H1 (cell line): ENCODE measurements around the gene SMIM38. TPM values are rescaled to one million over a fixed set of nuclear protein-coding genes. Genes with fewer than 3 reads are reported as not detected.

Experiments used
- CTCF ChIA-PET: fragments of 300-600 bp; sonication (Branson Sonifier 250); formaldehyde crosslinking; loops from one replicate; lab custom pipeline; 2021; ENCODE audit not compliant: partially characterized antibody; lab: Charles Lee
- POLR2A ChIA-PET: fragments of 300-600 bp; sonication (Branson Sonifier 250); formaldehyde crosslinking; loops from one replicate; lab custom pipeline; 2021; ENCODE audit warnings: inconsistent platforms; ENCODE audit not compliant: partially characterized antibody; lab: Charles Lee
- DNase-seq, 2 experiments: peaks; one replicate each; pipeline versions ENCODE4 v3.0.0 to v3.0.0-alpha.2; 2010 to 2022; ENCODE audit warnings: low spot score in 2 of 2, low read depth in 1 of 2, mixed read lengths in 1 of 2
- FAIRE-seq: peaks from 2 replicates; lab custom pipeline; 2011; peaks lifted over from hg19 to GRCh38; lab: Jason Lieb, UNC
- H2AFZ ChIP-seq: 2 replicates; pipeline ENCODE4 v1.8.1; 2012; ENCODE audit warnings: low read length, inconsistent platforms
- H2AK5ac ChIP-seq: 2 replicates; pipeline ENCODE4 v1.6.1; 2013; ENCODE audit warnings: low read depth, low read length
- H2BK120ac ChIP-seq: replicated peaks from 2 replicates; pipeline ENCODE3; 2013; ENCODE audit warnings: low read depth, low read length, inconsistent platforms
- H2BK12ac ChIP-seq: 2 replicates; pipeline ENCODE4 v1.6.1; 2013; ENCODE audit warnings: low read depth, low read length
- H2BK15ac ChIP-seq: 2 replicates; pipeline ENCODE4 v1.6.1; 2013; ENCODE audit warnings: low read length
- H2BK20ac ChIP-seq: 2 replicates; pipeline ENCODE4 v1.6.1; 2013; ENCODE audit warnings: low read length
- H2BK5ac ChIP-seq: 2 replicates; pipeline ENCODE4 v1.6.1; 2013; ENCODE audit warnings: low read depth, low read length
- H3K14ac ChIP-seq: 2 replicates; pipeline ENCODE4 v1.6.1; 2013; ENCODE audit warnings: inconsistent platforms; ENCODE audit not compliant: insufficient read length
- H3K18ac ChIP-seq: 2 replicates; pipeline ENCODE4 v1.6.1; 2013; ENCODE audit warnings: low read length; ENCODE audit errors: extremely low read depth
- H3K23ac ChIP-seq: 2 replicates; pipeline ENCODE4 v1.6.1; 2013; ENCODE audit warnings: inconsistent platforms; ENCODE audit not compliant: insufficient read length
- H3K23me2 ChIP-seq: 2 replicates; pipeline ENCODE4 v1.6.1; 2013; ENCODE audit warnings: low read depth, low read length
- H3K27ac ChIP-seq: 2 replicates; pipeline ENCODE4 v1.6.1; 2011; ENCODE audit warnings: low read depth, low read length, inconsistent platforms
- H3K27me3 ChIP-seq, 4 experiments: replicated peaks in 1 of 4; 1 replicate in 1 of 4; 2 replicates in 3 of 4; pipeline versions ENCODE4 v1.6.1 to v1.8.1; 2011 to 2013; ENCODE audit warnings: low read length in 3 of 4, mild to moderate bottlenecking in 3 of 4, inconsistent platforms in 2 of 4, mixed read lengths in 2 of 4, moderate library complexity in 1 of 4; ENCODE audit not compliant: control insufficient read depth in 3 of 4, insufficient read depth in 3 of 4; ENCODE audit errors: extremely low read depth in 1 of 4
- H3K36me3 ChIP-seq, 4 experiments: 2 replicates each; pipeline versions ENCODE4 v1.6.1 to v1.8.1; 2011 to 2013; ENCODE audit warnings: mild to moderate bottlenecking in 4 of 4, low read length in 3 of 4, moderate library complexity in 2 of 4, control low read depth in 1 of 4, inconsistent platforms in 1 of 4; ENCODE audit not compliant: insufficient read depth in 4 of 4, control insufficient read depth in 2 of 4
- H3K4ac ChIP-seq: replicated peaks from 2 replicates; pipeline ENCODE3; 2013; ENCODE audit warnings: low read length, low read depth, mixed read lengths, inconsistent platforms; ENCODE audit not compliant: insufficient read length
- H3K4me1 ChIP-seq, 4 experiments: replicated peaks in 1 of 4; 1 replicate in 1 of 4; 2 replicates in 3 of 4; pipeline versions ENCODE4 v1.6.1 to v1.8.1; 2011 to 2013; ENCODE audit warnings: low read length in 3 of 4, inconsistent platforms in 2 of 4, mixed read lengths in 1 of 4; ENCODE audit not compliant: insufficient read depth in 4 of 4, control insufficient read depth in 3 of 4
- H3K4me2 ChIP-seq, 2 experiments: 2 replicates each; pipeline versions ENCODE4 v1.6.1 to v1.8.1; 2011 to 2013; ENCODE audit warnings: low read depth in 2 of 2, low read length in 2 of 2, control low read depth in 1 of 2, inconsistent platforms in 1 of 2, mild to moderate bottlenecking in 1 of 2; ENCODE audit not compliant: insufficient read depth in 1 of 2
- H3K4me3 ChIP-seq, 4 experiments: fragments of 200-600, 300-600 bp in 1 of 4; sonication (generic), shearing (Covaris generic), sonication (Bioruptor Twin) in 1 of 4; 2 replicates each; pipeline versions ENCODE4 v1.5.1 to v1.8.1; 2011 to 2016; ENCODE audit warnings: low read length in 4 of 4, low read depth in 3 of 4, control low read depth in 2 of 4, inconsistent platforms in 2 of 4, mild to moderate bottlenecking in 2 of 4, mixed read lengths in 1 of 4, moderate library complexity in 1 of 4; ENCODE audit not compliant: insufficient read depth in 2 of 4; ENCODE audit errors: extremely low read depth in 1 of 4
- H3K56ac ChIP-seq: replicated peaks from 2 replicates; pipeline ENCODE3; 2013; ENCODE audit warnings: low read depth, mild to moderate bottlenecking, mixed read lengths, low read length, inconsistent platforms; ENCODE audit not compliant: insufficient read length
- H3K79me1 ChIP-seq: 2 replicates; pipeline ENCODE4 v1.6.1; 2013; ENCODE audit warnings: low read depth, low read length, control low read depth
- H3K79me2 ChIP-seq, 2 experiments: 2 replicates each; pipeline versions ENCODE4 v1.6.1 to v1.8.1; 2012 to 2013; ENCODE audit warnings: low read length in 2 of 2, mild to moderate bottlenecking in 2 of 2, inconsistent platforms in 1 of 2; ENCODE audit not compliant: insufficient read depth in 2 of 2, control insufficient read depth in 1 of 2
- H3K9ac ChIP-seq, 4 experiments: replicated peaks in 1 of 4; 1 replicate in 1 of 4; 2 replicates in 3 of 4; pipeline versions ENCODE4 v1.6.1 to v1.8.1; 2011 to 2013; ENCODE audit warnings: low read depth in 3 of 4, low read length in 3 of 4, control low read depth in 2 of 4, mild to moderate bottlenecking in 2 of 4, moderate library complexity in 2 of 4, inconsistent platforms in 1 of 4; ENCODE audit errors: extremely low read depth in 1 of 4
- H3K9me3 ChIP-seq, 2 experiments: 2 replicates each; pipeline versions ENCODE4 v1.6.1 to v1.8.1; 2012 to 2013; ENCODE audit warnings: mild to moderate bottlenecking in 2 of 2, moderate library complexity in 2 of 2, control low read depth in 1 of 2, inconsistent platforms in 1 of 2, low read depth in 1 of 2, low read length in 1 of 2, mixed read lengths in 1 of 2; ENCODE audit not compliant: insufficient read depth in 2 of 2
- H4K20me1 ChIP-seq, 2 experiments: replicated peaks in 1 of 2; 2 replicates each; pipeline versions ENCODE3 to v1.8.1; 2011 to 2013; ENCODE audit warnings: inconsistent platforms in 2 of 2, low read length in 2 of 2, mild to moderate bottlenecking in 1 of 2; ENCODE audit not compliant: insufficient read depth in 2 of 2, control insufficient read depth in 1 of 2
- H4K5ac ChIP-seq: 2 replicates; pipeline ENCODE4 v1.6.1; 2013; ENCODE audit warnings: low read length, low read depth, mixed read lengths, inconsistent platforms; ENCODE audit not compliant: insufficient read length
- H4K8ac ChIP-seq: 2 replicates; pipeline ENCODE4 v1.8.0; 2013; ENCODE audit warnings: mild to moderate bottlenecking, moderate library complexity, low read length, inconsistent platforms; ENCODE audit not compliant: insufficient read depth; ENCODE audit errors: extremely low read depth
- H4K91ac ChIP-seq: replicated peaks from 2 replicates; pipeline ENCODE3; 2013; ENCODE audit warnings: low read length, mixed read lengths, inconsistent platforms; ENCODE audit not compliant: insufficient read length
- BCL11A ChIP-seq, 2 experiments: IDR thresholded peaks; one replicate each; pipeline ENCODE4 v1.6.1; 2011; ENCODE audit warnings: low read depth in 2 of 2, low read length in 2 of 2, mild to moderate bottlenecking in 2 of 2
- CTBP2 ChIP-seq: IDR thresholded peaks from 2 replicates; pipeline ENCODE4 v1.7.0; 2011; ENCODE audit warnings: borderline replicate concordance, mild to moderate bottlenecking, moderate library complexity, mixed read lengths, low read length; ENCODE audit not compliant: insufficient read depth, insufficient read length
- EP300 ChIP-seq, 2 experiments: IDR thresholded peaks; 1 replicate in 1 of 2; 2 replicates in 1 of 2; pipeline ENCODE4 v1.6.1; 2011 to 2012; ENCODE audit warnings: low read depth in 2 of 2, low read length in 2 of 2, mild to moderate bottlenecking in 2 of 2, borderline replicate concordance in 1 of 2, inconsistent platforms in 1 of 2, moderate library complexity in 1 of 2
- JUND ChIP-seq: IDR thresholded peaks from 2 replicates; pipeline ENCODE4 v1.6.1; 2011; ENCODE audit warnings: mild to moderate bottlenecking, improper control_type of control experiment, low read length
- MAFK ChIP-seq: IDR thresholded peaks from 2 replicates; pipeline ENCODE4 v1.6.1; 2012; ENCODE audit warnings: low read depth, mild to moderate bottlenecking, improper control_type of control experiment, low read length
- SP1 ChIP-seq: IDR thresholded peaks from 2 replicates; pipeline ENCODE4 v1.6.1; 2011; ENCODE audit warnings: low read depth, low read length
- YY1 ChIP-seq: IDR thresholded peaks from 2 replicates; pipeline ENCODE4 v1.6.1; 2011; ENCODE audit warnings: low read depth, mild to moderate bottlenecking, low read length
- WGBS, 2 experiments: shearing (Covaris generic) in 1 of 2; methylation state at CpG; one replicate each; pipeline versions ENCODE4 v1.1.6 to v1.1.7; 2013 to 2015; ENCODE audit warnings: low lambda C conversion rate in 2 of 2, mixed read lengths in 2 of 2, inconsistent platforms in 1 of 2, low coverage in 1 of 2, missing lambda C conversion rate in 1 of 2; ENCODE audit not compliant: insufficient replicate concordance in 2 of 2, insufficient coverage in 1 of 2, insufficient read length in 1 of 2; ENCODE audit errors: extremely low coverage in 1 of 2, missing lambda C conversion rate in 1 of 2; 5-methylcytosine and 5-hydroxymethylcytosine counted together
- polyA plus RNA-seq, 7 experiments: library from polyadenylated mRNA; depleted of rRNA in 3 of 7; stranded (reverse) in 5 of 7; unstranded in 2 of 7; fragments of >200 nt in 5 of 7; fragments of 200-250 nt in 2 of 7; gene quantifications; 1 replicate in 5 of 7; 2 replicates in 1 of 7; 4 replicates in 1 of 7; pipeline versions ENCODE4 v1.2.1 to v1.2.3, GENCODE V29; 2011 to 2013; ENCODE audit warnings: missing spikeins in 2 of 7, mixed read lengths in 2 of 7
- total RNA-seq: library from RNA; stranded (reverse); fragmentation: NEBNext Ultra II Directional; extraction: Animal tissue kit (Norgen Biotek cat#: 25700); gene quantifications from 2 replicates; pipeline ENCODE4 v1.2.1, GENCODE V29; 2021
- TF ChIP-seq, protein P1 (sequence below), 3 experiments: IDR thresholded peaks; 1 replicate in 2 of 3; 2 replicates in 1 of 3; pipeline versions ENCODE4 v1.5.1 to v1.6.1; 2011; ENCODE audit warnings: low read length in 3 of 3, mild to moderate bottlenecking in 3 of 3, inconsistent platforms in 2 of 3, low read depth in 1 of 3, moderate library complexity in 1 of 3; ENCODE audit not compliant: insufficient read depth in 1 of 3; ENCODE audit errors: control extremely low read depth in 1 of 3

The SMIM38 gene
- total and polyA plus RNA-seq, 2 of the 8 experiments (the other 6 are each of a cell fraction or from before 2014, with no cell fraction given), result 0.17 to 0.20 TPM

DNA sequence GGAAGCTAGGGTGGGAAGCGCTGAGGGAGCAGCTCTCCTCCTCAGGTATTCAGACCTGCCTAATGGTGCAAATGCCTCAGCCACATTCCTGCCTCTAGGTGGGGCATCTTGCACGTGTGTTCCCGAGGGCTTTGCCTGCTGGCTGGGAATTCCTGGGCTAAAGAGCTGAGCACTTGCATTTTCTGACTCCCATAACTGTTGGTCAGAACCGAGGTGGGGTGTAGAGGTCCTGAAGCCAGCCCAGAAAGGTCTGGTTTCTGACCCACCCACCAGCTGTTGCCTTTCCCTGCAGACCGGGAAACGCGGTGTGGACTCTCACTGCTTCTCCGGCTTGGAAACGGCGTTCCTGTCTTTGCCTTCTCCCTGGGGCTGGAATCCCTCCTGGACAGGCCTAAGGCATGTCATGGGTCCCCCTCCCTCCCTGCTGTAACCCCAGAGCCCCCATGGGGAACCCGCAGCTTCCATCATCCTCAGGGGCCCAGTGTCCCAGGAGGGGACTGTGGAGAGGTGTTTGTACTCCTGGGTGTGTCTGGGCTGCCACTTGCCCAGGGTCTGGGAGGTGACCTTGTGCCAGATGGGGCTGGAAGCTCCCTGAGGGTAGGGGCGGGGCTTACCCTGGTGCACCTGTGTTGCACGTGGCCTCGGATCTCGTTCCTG is 24.0 kb upstream of the SMIM38 start:
- H3K4me1 ChIP-seq, result peaks cover 0 to 6% (median 2%) of the 10 kb centered on the region in 4 experiments; a peak in 4 of 7 replicates
- H2BK12ac ChIP-seq, result peak overlapping the region; percentile 97; the same call in 1 of the 2 replicates
- no peak overlapping the region for H3K23ac ChIP-seq
- POLR2A ChIA-PET, result interaction anchor here (1.3 to 3.0 kb wide), 3 partner anchors 10 to 506 kb away, joined by 3 to 13 read pairs (median 5); no protein-coding TSS in a partner anchor
- DNase-seq, result peak; percentile 81 to 89
- peak overlapping the region; percentile 79 for H3K18ac ChIP-seq
- no peak overlapping the region; the same call in 1 of the 2 replicates for H4K8ac ChIP-seq
- H3K14ac ChIP-seq, result no peak overlapping the region
- peaks cover 11 to 16% of the 10 kb centered on the region in 2 experiments for H3K9me3 ChIP-seq
- no peaks in the 10 kb centered on the region for H4K20me1 ChIP-seq
- no peak overlapping the region; the same call in 1 of the 2 replicates for H2AK5ac ChIP-seq
- no peak overlapping the region for H3K4me3 ChIP-seq
- H2BK15ac ChIP-seq, result 0 out of 2 replicates have a peak overlapping the region, but pooled peaks have one; percentile 81
- H3K4me2 ChIP-seq, result no peak overlapping the region
- H3K79me1 ChIP-seq, result no peaks in the 10 kb centered on the region
- H2BK20ac ChIP-seq, result peak overlapping the region; percentile 99
- no peaks in the 10 kb centered on the region for H3K36me3 ChIP-seq
- 62% methylated on average over 12 of the region's 15 CpGs; no CpG with 5 or more reads in 1 of the 2 experiments for WGBS, 2 experiments
- no peak overlapping the region for H3K27ac ChIP-seq
- peak overlapping the region; percentile 32 for H3K56ac ChIP-seq
- H3K23me2 ChIP-seq, result no peaks in the 10 kb centered on the region
- H3K9ac ChIP-seq, result no peak overlapping the region; a peak in 1 of 7 replicates
- CTCF ChIA-PET, result interaction anchor here (0.6 to 3.3 kb wide), 70 partner anchors 9 to 545 kb away, joined by 3 to 26 read pairs (median 5); partner anchors contain the start of genes MYEOV and SMIM38
- H3K27me3 ChIP-seq, result no peaks in the 10 kb centered on the region; a peak in 1 of 7 replicates
- H4K5ac ChIP-seq, result no peak overlapping the region
- H3K79me2 ChIP-seq, result no peaks in the 10 kb centered on the region
- H3K4ac ChIP-seq, result peak overlapping the region; percentile 95
- FAIRE-seq, result peak; percentile 80
- peak overlapping the region; percentile 91; the same call in 1 of the 2 replicates for H2BK5ac ChIP-seq
- H2BK120ac ChIP-seq, result peak overlapping the region; percentile 54
- peak overlapping the region; percentile 92 for H4K91ac ChIP-seq
- H2AFZ ChIP-seq, result peak overlapping the region; percentile 89; the same call in 1 of the 2 replicates
- TF ChIP-seq YY1 (peak; percentile 62; the same call in 1 of the 2 replicates), SP1 (0 out of 2 replicates have a peak, but pooled peaks have one; percentile 29), CTBP2 (peak; percentile 71), BCL11A (IDR thresholded peaks at IDR 0.05; ENCODE audit: low read depth in 2 of 2, low read length in 2 of 2) (no peak), EP300 (IDR thresholded peaks at IDR 0.05; ENCODE audit: borderline replicate concordance in 1 of 2, low read depth in 2 of 2, low read length in 2 of 2) (peak in 1 of 2 experiments; percentile 40; a peak in 1 of 3 replicates), JUND (peak; percentile 48), MAFK (peak; percentile 36; the same call in 1 of the 2 replicates)
- TF ChIP-seq, protein P1, sequence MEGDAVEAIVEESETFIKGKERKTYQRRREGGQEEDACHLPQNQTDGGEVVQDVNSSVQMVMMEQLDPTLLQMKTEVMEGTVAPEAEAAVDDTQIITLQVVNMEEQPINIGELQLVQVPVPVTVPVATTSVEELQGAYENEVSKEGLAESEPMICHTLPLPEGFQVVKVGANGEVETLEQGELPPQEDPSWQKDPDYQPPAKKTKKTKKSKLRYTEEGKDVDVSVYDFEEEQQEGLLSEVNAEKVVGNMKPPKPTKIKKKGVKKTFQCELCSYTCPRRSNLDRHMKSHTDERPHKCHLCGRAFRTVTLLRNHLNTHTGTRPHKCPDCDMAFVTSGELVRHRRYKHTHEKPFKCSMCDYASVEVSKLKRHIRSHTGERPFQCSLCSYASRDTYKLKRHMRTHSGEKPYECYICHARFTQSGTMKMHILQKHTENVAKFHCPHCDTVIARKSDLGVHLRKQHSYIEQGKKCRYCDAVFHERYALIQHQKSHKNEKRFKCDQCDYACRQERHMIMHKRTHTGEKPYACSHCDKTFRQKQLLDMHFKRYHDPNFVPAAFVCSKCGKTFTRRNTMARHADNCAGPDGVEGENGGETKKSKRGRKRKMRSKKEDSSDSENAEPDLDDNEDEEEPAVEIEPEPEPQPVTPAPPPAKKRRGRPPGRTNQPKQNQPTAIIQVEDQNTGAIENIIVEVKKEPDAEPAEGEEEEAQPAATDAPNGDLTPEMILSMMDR (IDR thresholded peaks at IDR 0.05; ENCODE audit: control extremely low read depth in 1 of 3, insufficient read depth in 1 of 3, low read depth in 1 of 3, low read length in 3 of 3), result peak; percentile 91 to 98 (median 97)
